Measurements from ENCODE around the gene PRSS50. TPM values are rescaled to one million over a fixed set of nuclear protein-coding genes. Genes with fewer than 3 reads are reported as not detected.

PRSS50 gene
- polyA plus RNA-seq, 1 of the 3 experiments (the other 2 are of a cell fraction): not detected

DNA sequence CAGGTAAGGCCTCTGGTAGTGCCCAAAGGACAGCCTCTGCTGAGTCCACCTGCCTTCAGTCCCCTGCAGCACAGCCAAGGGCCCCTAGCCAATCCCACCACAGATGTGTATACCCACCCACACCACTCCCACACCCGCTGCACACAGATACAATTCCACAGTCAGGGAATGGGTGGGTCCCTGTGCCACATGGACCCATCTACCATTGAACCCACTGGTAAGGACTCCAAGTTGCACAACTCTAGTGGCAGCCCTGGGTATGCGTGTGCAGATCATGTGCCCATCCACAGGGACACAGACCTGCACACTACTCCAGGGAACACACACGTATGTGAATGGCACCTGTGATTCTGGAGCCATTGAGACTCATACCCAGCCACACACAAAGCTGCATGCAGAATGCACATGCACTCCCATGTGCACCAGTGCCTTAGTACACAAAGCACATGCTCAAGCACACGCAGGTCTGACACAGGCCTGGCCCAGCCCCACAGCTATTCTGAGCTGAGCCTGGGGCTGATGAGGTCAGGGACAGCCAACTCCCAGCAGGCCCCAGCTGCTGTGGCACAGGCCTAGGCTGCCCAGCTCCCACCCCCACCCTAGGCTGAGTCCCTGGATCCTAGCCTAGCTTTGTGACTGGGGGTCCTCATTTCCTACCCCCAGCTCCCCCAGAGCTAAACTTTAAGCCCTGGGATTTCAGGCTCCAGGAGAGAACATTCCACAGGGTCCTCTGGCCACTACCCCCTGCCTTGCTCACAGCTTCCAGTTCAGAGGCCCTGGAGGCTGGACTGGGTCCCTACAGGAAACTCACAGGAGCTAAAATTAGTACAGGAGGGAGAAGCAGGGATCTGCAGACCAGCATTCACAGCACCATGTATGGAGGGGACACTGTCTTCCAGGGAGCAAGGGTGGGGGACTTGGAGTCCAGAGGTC, 21.4 kb downstream of the PRSS50 start (continued):
- TF ChIP-seq TAF1 (IDR thresholded peaks at IDR 0.05; ENCODE audit: borderline replicate concordance, low read depth, low read length): no peak
- TF ChIP-seq, protein P1, sequence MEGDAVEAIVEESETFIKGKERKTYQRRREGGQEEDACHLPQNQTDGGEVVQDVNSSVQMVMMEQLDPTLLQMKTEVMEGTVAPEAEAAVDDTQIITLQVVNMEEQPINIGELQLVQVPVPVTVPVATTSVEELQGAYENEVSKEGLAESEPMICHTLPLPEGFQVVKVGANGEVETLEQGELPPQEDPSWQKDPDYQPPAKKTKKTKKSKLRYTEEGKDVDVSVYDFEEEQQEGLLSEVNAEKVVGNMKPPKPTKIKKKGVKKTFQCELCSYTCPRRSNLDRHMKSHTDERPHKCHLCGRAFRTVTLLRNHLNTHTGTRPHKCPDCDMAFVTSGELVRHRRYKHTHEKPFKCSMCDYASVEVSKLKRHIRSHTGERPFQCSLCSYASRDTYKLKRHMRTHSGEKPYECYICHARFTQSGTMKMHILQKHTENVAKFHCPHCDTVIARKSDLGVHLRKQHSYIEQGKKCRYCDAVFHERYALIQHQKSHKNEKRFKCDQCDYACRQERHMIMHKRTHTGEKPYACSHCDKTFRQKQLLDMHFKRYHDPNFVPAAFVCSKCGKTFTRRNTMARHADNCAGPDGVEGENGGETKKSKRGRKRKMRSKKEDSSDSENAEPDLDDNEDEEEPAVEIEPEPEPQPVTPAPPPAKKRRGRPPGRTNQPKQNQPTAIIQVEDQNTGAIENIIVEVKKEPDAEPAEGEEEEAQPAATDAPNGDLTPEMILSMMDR (IDR thresholded peaks at IDR 0.05): no peak

DNA sequence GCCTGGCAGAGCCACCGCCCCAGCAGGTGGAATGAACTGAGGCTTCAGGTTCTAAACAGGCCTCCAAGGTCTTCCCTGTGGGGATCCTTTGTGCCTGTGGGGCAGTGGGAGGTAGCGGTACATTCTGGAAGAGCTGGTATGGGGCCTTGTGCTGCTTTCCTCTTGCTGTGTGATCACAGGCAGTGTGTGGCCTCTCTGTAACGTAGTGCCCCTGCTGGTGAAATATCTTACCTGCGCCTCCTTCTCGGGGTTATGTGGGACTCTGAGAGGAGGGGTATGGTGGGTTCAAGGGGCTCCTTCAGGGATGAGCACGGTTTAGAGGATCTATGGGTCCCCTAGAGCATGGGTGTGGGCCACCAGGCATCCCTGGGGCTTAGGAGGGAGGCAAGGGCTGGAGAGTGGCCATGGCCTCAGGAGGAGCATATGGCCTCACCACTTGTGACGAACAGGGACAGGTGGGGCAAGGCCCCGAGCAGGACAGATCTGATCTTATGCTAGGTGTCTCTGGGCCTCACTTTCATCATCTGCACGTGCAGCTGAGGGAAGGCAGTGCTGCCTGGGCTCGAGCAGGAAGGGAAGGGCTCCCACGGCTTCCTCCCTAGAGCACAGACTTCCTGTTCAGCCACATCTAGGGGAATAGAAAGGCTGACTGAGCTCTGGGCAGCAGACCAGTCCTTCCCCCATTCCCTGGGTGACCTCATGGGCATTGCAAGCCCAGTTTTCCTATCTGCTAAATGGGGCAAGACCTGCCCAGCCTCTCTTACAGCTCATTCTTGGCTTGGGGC, 22.3 kb downstream of the PRSS50 start:
- H3K4me2 ChIP-seq: no peak overlapping the region

More for the DNA sequence above, 22.3 kb downstream of the PRSS50 start:
- CTCF ChIA-PET: interaction anchor here (0.9 to 5.7 kb wide), 7 partner anchors 9 to 207 kb away, joined by 3 to 42 read pairs (median 3); no protein-coding TSS in a partner anchor
- DNase-seq: peak; percentile 47
- no peaks in the 10 kb centered on the region for H3K36me3 ChIP-seq (replicated peaks in 1 of 2; ENCODE audit: control insufficient read depth in 1 of 2, insufficient read depth in 2 of 2, low read length in 1 of 2)
- no peaks in the 10 kb centered on the region for H3K9me2 ChIP-seq
- no peaks in the 10 kb centered on the region for H4K20me1 ChIP-seq (ENCODE audit: insufficient read depth)
- H3F3A ChIP-seq (replicated peaks; ENCODE audit: insufficient read depth): no peaks in the 10 kb centered on the region
- H3K9me3 ChIP-seq: no peaks in the 10 kb centered on the region
- no peak overlapping the region for H3K9ac ChIP-seq
- no peaks in the 10 kb centered on the region for H3K79me2 ChIP-seq (ENCODE audit: insufficient read depth)
- POLR2A ChIA-PET: no interaction called here
- H3K27me3 ChIP-seq (ENCODE audit: insufficient read depth): no peaks in the 10 kb centered on the region; the same call in 1 of the 2 replicates
- TF ChIP-seq, protein P2, sequence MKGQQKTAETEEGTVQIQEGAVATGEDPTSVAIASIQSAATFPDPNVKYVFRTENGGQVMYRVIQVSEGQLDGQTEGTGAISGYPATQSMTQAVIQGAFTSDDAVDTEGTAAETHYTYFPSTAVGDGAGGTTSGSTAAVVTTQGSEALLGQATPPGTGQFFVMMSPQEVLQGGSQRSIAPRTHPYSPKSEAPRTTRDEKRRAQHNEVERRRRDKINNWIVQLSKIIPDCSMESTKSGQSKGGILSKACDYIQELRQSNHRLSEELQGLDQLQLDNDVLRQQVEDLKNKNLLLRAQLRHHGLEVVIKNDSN (IDR thresholded peaks at IDR 0.05; ENCODE audit: borderline replicate concordance, low read depth): no peak
- no peak for TF ChIP-seq MEF2A (IDR thresholded peaks at IDR 0.05; ENCODE audit: borderline replicate concordance, low read depth)
- TF ChIP-seq, protein P3, sequence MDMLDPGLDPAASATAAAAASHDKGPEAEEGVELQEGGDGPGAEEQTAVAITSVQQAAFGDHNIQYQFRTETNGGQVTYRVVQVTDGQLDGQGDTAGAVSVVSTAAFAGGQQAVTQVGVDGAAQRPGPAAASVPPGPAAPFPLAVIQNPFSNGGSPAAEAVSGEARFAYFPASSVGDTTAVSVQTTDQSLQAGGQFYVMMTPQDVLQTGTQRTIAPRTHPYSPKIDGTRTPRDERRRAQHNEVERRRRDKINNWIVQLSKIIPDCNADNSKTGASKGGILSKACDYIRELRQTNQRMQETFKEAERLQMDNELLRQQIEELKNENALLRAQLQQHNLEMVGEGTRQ (IDR thresholded peaks at IDR 0.05; ENCODE audit: borderline replicate concordance, low read depth, low read length): no peak
- 0 out of 2 replicates have a peak, but pooled peaks have one; percentile 15 for TF ChIP-seq NFIC (IDR thresholded peaks at IDR 0.05; ENCODE audit: borderline replicate concordance)
- no peak for TF ChIP-seq SIN3A (IDR thresholded peaks at IDR 0.05; ENCODE audit: borderline replicate concordance, low read depth, low read length)
- TF ChIP-seq RXRA (IDR thresholded peaks at IDR 0.05; ENCODE audit: borderline replicate concordance, low read depth): no peak
- TF ChIP-seq ELF1 (IDR thresholded peaks at IDR 0.05): no peak
- TF ChIP-seq RAD21 (IDR thresholded peaks at IDR 0.05; ENCODE audit: low read length): peak; percentile 27
- no peak for TF ChIP-seq TCF12 (IDR thresholded peaks at IDR 0.05)
- H3K4me3 ChIP-seq (ENCODE audit: low read depth in 2 of 2, low read length in 1 of 2): no peak overlapping the region
- no peak overlapping the region; a peak in 1 of 4 replicates for H3K27ac ChIP-seq (ENCODE audit: low read depth in 2 of 2, low read length in 1 of 2)
- no peak overlapping the region for H2AFZ ChIP-seq (ENCODE audit: low read depth)
- H3K4me1 ChIP-seq (ENCODE audit: control insufficient read depth in 1 of 2, insufficient read depth in 2 of 2, low read depth in 1 of 2, low read length in 1 of 2): peaks cover 0 to 30% of the 10 kb centered on the region in 2 experiments; a peak in 1 of 4 replicates
- 74% methylated on average over 6 of the region's 11 CpGs for WGBS (ENCODE audit: low lambda C conversion rate)
